Breast epithelium (tissue), 4 donors: Measurements from ENCODE around the gene CFAP100. TPM values are rescaled to one million over a fixed set of nuclear protein-coding genes. Genes with fewer than 3 reads are reported as not detected.

Source experiments
- DNase-seq, 2 donors: peaks; one replicate each; pipeline ENCODE4 v3.0.0-alpha.2; 2019; ENCODE audit warnings: low spot score in 2 of 2
- H3K27ac ChIP-seq, 2 donors: fragments of 200-600 bp; sonication (generic) in 1 of 2; one replicate each; pipeline ENCODE4 v1.5.1; 2016 to 2019; ENCODE audit warnings: mild to moderate bottlenecking in 1 of 2
- H3K27me3 ChIP-seq, 2 donors: fragments of 200-600 bp; sonication (generic) in 1 of 2; one replicate each; pipeline versions ENCODE4 v1.5.1 to v1.6.0; 2017 to 2019; ENCODE audit warnings: control low read depth in 1 of 2, mild to moderate bottlenecking in 1 of 2
- H3K36me3 ChIP-seq: fragments of 200-600 bp; one replicate; pipeline ENCODE4 v1.5.1; 2019
- H3K4me1 ChIP-seq, 2 donors: fragments of 200-600 bp; sonication (generic); one replicate each; pipeline ENCODE4 v1.5.1; 2016 to 2019; ENCODE audit warnings: control low read depth in 1 of 2
- H3K4me3 ChIP-seq, 3 donors: fragments of 200-600 bp; sonication (generic); 1 replicate in 2 of 3; 2 replicates in 1 of 3; pipeline ENCODE4 v1.5.1; 2016 to 2019; ENCODE audit warnings: mild to moderate bottlenecking in 3 of 3, moderate library complexity in 2 of 3
- H3K9me3 ChIP-seq, 2 donors: fragments of 200-600 bp; sonication (generic) in 1 of 2; one replicate each; pipeline ENCODE4 v1.5.1; 2016 to 2019; ENCODE audit warnings: control low read depth in 1 of 2
- POLR2A ChIP-seq: fragments of 450-650 bp; IDR thresholded peaks from one replicate; pipeline ENCODE4 v1.6.1; 2016; ENCODE audit warnings: antibody characterized with exemption, mild to moderate bottlenecking, moderate library complexity
- POLR2AphosphoS5 ChIP-seq, 3 donors: sonication (generic); formaldehyde crosslinking; IDR thresholded peaks; one replicate each; pipeline ENCODE4 v1.6.1; 2017; ENCODE audit warnings: antibody characterized with exemption in 3 of 3
- intact Hi-C: fragments of 100-400 bp; cut with DNase I; formaldehyde crosslinking; loops from one replicate; pipeline ENCODE4 v1.15.1; 2023; ENCODE audit warnings: low total_unique reads
- total RNA-seq, 3 donors: library from RNA; depleted of rRNA; stranded (reverse); fragments of >200 nt; gene quantifications; one replicate each; pipeline ENCODE4 v1.1.0, GENCODE V29; 2016
- TF ChIP-seq, protein P1 (sequence below), 3 donors: fragments of 450-650 bp; IDR thresholded peaks; one replicate each; pipeline ENCODE4 v1.5.1; 2016 to 2017; ENCODE audit warnings: antibody characterized with exemption in 3 of 3, mild to moderate bottlenecking in 3 of 3, moderate library complexity in 3 of 3

The CFAP100 gene
- total RNA-seq, 3 donors from 2014 or later = not detected

DNA sequence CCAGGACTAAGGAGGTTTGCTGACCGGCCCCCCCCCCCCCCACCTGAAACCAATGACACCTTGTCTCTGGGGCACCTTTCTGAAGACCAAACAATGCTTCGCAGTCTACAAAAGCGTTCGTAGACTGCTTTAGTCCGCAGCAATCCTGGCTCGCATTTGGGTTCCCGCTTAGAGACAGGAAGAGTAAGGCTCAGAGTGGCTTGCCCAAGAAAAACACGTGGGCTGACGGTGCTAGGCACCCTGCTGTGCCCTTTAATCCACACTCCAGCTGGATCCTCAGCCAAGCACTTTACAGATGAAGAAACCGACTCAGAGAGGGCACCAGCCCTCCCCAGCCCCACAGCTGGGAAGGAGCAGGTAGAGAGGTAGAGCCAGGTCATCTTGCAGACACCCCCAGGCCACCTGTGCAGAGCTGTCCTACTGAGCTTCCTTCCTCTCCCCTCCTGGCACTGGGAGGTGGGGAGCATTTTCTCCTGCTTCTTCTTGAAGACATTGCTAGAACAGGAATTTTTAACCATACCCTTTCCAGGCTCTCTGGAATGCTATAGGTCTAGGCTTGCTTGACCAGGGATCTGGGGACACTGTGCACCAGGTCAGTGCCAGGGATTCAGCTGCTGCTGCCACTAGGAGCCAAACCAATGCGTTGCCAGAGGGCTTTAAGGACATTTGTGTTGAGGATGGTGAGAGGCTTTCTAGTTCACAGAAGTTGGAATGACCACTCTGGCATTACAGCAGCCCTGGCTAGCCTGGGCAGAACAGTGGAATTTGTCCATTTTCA, 36.5 kb upstream of the CFAP100 start:
- intact Hi-C loops = no loop called here
- peaks cover 0 to 4% of the 10 kb centered on the region in 2 donors for H3K4me1 ChIP-seq
- peak in 1 of 2 donors; percentile 36 for DNase-seq
- peaks cover 0 to 9% of the 10 kb centered on the region in 2 donors for H3K27me3 ChIP-seq
- H3K36me3 ChIP-seq = no peaks in the 10 kb centered on the region
- peak overlapping the region; percentile 73 to 89 (median 82) for H3K4me3 ChIP-seq
- peak overlapping the region; percentile 74 to 97 for H3K27ac ChIP-seq
- H3K9me3 ChIP-seq = no peaks in the 10 kb centered on the region
- no peak for TF ChIP-seq POLR2AphosphoS5 (IDR thresholded peaks at IDR 0.05)
- TF ChIP-seq, protein P1, sequence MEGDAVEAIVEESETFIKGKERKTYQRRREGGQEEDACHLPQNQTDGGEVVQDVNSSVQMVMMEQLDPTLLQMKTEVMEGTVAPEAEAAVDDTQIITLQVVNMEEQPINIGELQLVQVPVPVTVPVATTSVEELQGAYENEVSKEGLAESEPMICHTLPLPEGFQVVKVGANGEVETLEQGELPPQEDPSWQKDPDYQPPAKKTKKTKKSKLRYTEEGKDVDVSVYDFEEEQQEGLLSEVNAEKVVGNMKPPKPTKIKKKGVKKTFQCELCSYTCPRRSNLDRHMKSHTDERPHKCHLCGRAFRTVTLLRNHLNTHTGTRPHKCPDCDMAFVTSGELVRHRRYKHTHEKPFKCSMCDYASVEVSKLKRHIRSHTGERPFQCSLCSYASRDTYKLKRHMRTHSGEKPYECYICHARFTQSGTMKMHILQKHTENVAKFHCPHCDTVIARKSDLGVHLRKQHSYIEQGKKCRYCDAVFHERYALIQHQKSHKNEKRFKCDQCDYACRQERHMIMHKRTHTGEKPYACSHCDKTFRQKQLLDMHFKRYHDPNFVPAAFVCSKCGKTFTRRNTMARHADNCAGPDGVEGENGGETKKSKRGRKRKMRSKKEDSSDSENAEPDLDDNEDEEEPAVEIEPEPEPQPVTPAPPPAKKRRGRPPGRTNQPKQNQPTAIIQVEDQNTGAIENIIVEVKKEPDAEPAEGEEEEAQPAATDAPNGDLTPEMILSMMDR (IDR thresholded peaks at IDR 0.05) = no peak
- TF ChIP-seq POLR2A = no peak

DNA sequence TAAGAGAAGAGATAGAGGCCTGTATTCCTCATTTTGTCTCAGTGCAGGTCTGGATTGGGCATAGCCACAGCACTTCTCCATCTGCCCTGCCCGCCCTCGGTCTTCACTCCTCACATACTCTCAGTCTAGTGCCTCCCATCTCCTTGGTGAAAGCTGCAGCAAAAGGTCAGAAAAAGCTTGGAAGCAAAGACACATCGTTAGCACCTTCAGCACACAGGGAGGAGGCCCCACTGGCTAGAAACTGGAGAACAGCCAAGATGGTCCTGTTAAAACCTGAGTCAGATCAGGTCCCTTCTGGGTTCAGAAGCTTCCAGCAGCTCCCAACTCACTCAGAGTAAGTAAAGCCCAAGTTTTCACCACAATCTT, 35.9 kb upstream of the CFAP100 start:
- intact Hi-C loops = no loop called here
- DNase-seq = no peak

DNA sequence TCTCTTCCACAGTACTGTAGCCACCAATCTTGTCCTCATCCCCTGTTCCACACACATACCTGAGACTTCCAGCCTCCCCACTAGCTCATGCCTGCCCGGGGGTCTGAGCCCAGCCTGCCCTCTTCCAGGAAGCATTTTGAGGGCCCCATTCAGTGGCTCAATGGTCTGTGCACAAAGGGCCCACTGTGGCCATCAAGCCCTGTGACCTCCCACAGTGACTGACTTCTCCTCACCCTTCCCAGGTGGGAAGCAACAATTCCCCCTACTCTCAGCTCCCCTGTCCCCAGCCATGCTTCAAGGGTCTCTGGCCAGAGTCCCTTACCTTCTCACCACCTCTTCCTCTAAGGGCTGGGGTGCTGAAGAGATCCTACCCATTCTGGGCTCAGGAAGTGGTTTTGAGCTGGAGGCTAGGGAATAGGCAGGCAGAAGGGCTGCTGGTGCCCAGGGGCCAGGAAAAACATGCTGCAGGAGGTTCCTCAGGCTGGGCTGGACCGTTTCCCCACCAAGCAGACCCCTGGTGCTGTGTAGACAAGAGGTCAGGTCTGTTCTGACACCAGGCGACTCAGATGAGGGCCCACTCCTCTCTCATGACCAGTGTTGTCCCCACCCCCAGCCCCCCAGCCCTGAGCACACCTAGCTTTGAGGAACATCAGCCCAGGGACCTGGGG, 34.5 kb upstream of the CFAP100 start:
- DNase-seq = no peak
- H3K4me3 ChIP-seq = no peak overlapping the region
- no peaks in the 10 kb centered on the region for H3K36me3 ChIP-seq
- no peak for TF ChIP-seq POLR2AphosphoS5 (IDR thresholded peaks at IDR 0.05)
- TF ChIP-seq, protein P1 (IDR thresholded peaks at IDR 0.05) = no peak
- no peak for TF ChIP-seq POLR2A
- H3K27ac ChIP-seq = no peak overlapping the region
- H3K4me1 ChIP-seq = peaks cover 0 to 4% of the 10 kb centered on the region in 2 donors
- H3K9me3 ChIP-seq = no peaks in the 10 kb centered on the region
- H3K27me3 ChIP-seq = peaks cover 0 to 9% of the 10 kb centered on the region in 2 donors
- intact Hi-C loops = no loop called here

More for the DNA sequence above, 35.9 kb upstream of the CFAP100 start:
- no peaks in the 10 kb centered on the region for H3K36me3 ChIP-seq
- no peaks in the 10 kb centered on the region for H3K9me3 ChIP-seq
- TF ChIP-seq, protein P1 (IDR thresholded peaks at IDR 0.05) = no peak
- TF ChIP-seq POLR2A (no peak), POLR2AphosphoS5 (IDR thresholded peaks at IDR 0.05) (no peak)
- H3K4me3 ChIP-seq = no peak overlapping the region
- H3K27me3 ChIP-seq = peaks cover 0 to 9% of the 10 kb centered on the region in 2 donors
- no peak overlapping the region for H3K27ac ChIP-seq
- peaks cover 0 to 4% of the 10 kb centered on the region in 2 donors for H3K4me1 ChIP-seq

DNA sequence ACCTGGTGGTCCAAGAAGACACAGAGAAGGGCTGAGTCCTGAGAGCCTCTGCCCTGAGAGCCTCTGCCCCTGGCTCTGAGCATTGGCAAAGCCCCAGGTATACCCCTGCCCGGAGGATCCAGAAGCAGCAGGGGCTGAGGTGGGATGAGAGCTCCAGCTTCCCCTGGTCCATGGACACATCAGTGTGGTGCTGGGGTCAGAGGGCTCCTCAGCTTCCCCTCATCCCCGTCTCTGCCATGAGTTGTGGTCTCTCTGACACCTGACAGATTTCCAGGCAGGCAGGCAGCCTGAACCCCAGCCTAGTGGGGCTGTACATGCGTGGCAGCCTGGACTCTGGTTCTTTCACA, 34.0 kb upstream of the CFAP100 start:
- Histone ChIP-seq H3K4me3 (no peak overlapping the region), H3K27me3 (peaks cover 0 to 9% of the 10 kb centered on the region in 2 donors), H3K9me3 (no peaks in the 10 kb centered on the region), H3K36me3 (no peaks in the 10 kb centered on the region), H3K4me1 (no peaks in the 10 kb centered on the region), H3K27ac (no peak overlapping the region)
- no peak for TF ChIP-seq POLR2A
- TF ChIP-seq, protein P1 (IDR thresholded peaks at IDR 0.05) = no peak
- TF ChIP-seq POLR2AphosphoS5 (IDR thresholded peaks at IDR 0.05) = no peak
- intact Hi-C loops = no loop called here
- no peak for DNase-seq

DNA sequence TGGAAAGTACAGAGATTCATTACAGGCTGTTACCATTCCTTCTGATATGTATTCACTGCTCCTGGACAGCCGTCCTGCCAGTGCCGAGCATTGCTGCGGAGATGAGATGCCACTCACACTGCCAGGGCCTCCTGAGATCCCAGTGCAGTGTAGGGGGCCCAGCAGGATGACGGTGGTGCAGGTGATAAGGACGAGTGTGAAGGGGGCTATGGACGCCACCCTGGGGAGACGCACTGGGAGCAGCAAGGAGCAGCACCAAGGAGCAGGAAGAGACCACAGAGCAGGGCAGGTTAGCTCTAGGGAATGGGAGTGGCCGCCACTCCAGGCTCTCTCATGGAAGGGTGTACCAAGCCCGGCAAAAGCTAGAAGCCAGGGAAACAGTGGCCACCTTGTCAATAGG, 33.5 kb upstream of the CFAP100 start:
- peaks cover 0 to 9% of the 10 kb centered on the region in 2 donors for H3K27me3 ChIP-seq
- TF ChIP-seq, protein P1 (IDR thresholded peaks at IDR 0.05) = no peak
- TF ChIP-seq POLR2A (no peak), POLR2AphosphoS5 (IDR thresholded peaks at IDR 0.05) (no peak)
- DNase-seq = no peak
- no peaks in the 10 kb centered on the region for H3K9me3 ChIP-seq
- H3K4me1 ChIP-seq = no peaks in the 10 kb centered on the region
- no peak overlapping the region for H3K4me3 ChIP-seq
- no peak overlapping the region for H3K27ac ChIP-seq
- intact Hi-C loops = no loop called here
- H3K36me3 ChIP-seq = no peaks in the 10 kb centered on the region
